Smooth muscle cell of the coronary artery (primary cell): ENCODE data around the gene TXNDC2. TPM values are rescaled to one million over a fixed set of nuclear protein-coding genes. Genes with fewer than 3 reads are reported as not detected.

ENCODE experiments used
- total RNA-seq: library from RNA; depleted of rRNA; stranded (reverse); fragments of >200 nt; gene quantifications from 2 replicates; pipeline ENCODE4 v1.2.3, GENCODE V29; 2014; ENCODE audit warnings: low replicate concordance

TXNDC2 gene
- total RNA-seq, result not detected in 2 replicates

GRCh38 chr18:9885170-9886004 is at the start of gene TXNDC2:
TSS of gene TXNDC2 (plus strand) at chr18:9885973. CDS start at chr18:9886681, 708 bp downstream.

GRCh38 chr18:9913526-9914333 is 28.0 kb downstream of the TXNDC2 start, which contains the start of gene VAPA:
TSS of gene VAPA (plus strand) at chr18:9914016. CDS start at chr18:9914257, 241 bp downstream.

Other genes with a start within 250 kb of the TXNDC2 start
- 54.3 and 72.1 TPM in 2 replicates for gene RAB31, start 177.7 kb upstream of the TXNDC2 start, total RNA-seq
- 110 and 232 TPM in 2 replicates for gene VAPA, start 28.0 kb downstream of the TXNDC2 start, total RNA-seq